Measurements from ENCODE around the gene ZNF81. TPM values are rescaled to one million over a fixed set of nuclear protein-coding genes. Genes with fewer than 3 reads are reported as not detected.
"Not testable (repeated sequence)": the region's sequence is repeated elsewhere in the genome, so short reads cannot be mapped to it uniquely, and the experiment has no call there.

The ZNF81 gene
- total RNA-seq, 4 donors from 2014 or later, result 1.00 to 4.3 (median 3.3) TPM

DNA sequence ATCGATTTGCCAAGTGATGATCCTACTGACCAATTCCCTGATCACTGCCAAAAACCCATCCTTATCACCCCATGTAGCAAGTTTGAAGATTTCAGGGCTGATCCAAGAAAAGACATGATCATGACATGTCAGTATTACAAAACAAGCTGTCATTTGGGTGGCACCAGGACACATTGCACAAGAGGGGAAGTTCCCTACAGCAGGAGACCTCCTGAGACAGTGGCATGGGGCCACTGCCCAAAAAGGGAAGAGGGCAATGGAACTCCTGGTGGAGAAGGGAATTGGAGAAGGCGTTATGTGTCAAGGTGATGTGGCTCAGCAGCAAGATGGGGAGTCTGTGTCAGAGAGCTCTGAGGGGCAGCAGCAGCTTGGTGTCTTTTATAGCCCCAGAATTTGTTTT lies 123.7 kb downstream of the ZNF81 start:
- TF ChIP-seq POLR2A (IDR thresholded peaks at IDR 0.05), result no peak
- TF ChIP-seq, protein P1, sequence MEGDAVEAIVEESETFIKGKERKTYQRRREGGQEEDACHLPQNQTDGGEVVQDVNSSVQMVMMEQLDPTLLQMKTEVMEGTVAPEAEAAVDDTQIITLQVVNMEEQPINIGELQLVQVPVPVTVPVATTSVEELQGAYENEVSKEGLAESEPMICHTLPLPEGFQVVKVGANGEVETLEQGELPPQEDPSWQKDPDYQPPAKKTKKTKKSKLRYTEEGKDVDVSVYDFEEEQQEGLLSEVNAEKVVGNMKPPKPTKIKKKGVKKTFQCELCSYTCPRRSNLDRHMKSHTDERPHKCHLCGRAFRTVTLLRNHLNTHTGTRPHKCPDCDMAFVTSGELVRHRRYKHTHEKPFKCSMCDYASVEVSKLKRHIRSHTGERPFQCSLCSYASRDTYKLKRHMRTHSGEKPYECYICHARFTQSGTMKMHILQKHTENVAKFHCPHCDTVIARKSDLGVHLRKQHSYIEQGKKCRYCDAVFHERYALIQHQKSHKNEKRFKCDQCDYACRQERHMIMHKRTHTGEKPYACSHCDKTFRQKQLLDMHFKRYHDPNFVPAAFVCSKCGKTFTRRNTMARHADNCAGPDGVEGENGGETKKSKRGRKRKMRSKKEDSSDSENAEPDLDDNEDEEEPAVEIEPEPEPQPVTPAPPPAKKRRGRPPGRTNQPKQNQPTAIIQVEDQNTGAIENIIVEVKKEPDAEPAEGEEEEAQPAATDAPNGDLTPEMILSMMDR (IDR thresholded peaks at IDR 0.05 in 4 of 5, conservative IDR thresholded peaks at IDR 0.05 in 1 of 5), result no peak
- intact Hi-C loops (cut with DNase I; ENCODE audit: low total_unique reads) (no loop called here), in situ Hi-C loops (cut with MboI; ENCODE audit: low sequenced_read_pairs in 4 of 4) (loop anchor here in 1 of 4 donors (10.0 kb wide), 1 partner anchor 66 kb away; no protein-coding TSS in a partner anchor)
- H3K36me3 ChIP-seq, result no peaks in the 10 kb centered on the region
- DNase-seq, result no peak
- no peaks in the 10 kb centered on the region for H3K4me1 ChIP-seq
- H3K9me3 ChIP-seq, result no peaks in the 10 kb centered on the region
- no peak overlapping the region for H3K4me3 ChIP-seq
- ATAC-seq, result no peak
- H3K27me3 ChIP-seq, result no peaks in the 10 kb centered on the region
- H3K27ac ChIP-seq, result no peak overlapping the region

DNA sequence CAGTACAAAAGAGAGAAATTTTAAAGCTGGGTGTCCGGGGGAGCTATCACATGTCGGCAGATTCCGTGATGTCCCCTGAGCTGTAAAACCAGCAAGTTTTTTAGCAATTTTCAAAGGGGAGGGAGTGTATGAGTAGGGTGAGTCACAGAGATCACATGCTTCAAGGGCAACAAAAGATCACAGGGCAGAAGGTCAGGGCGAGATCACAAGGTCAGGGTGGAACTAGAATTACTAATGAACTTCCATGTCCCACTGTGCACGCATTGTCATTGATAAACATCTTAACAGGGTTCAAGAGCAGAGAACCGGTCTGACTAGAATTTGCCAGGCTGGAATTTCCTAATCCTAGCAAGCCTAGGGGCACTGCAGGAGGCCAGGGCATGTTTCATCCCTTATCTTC lies 125.1 kb downstream of the ZNF81 start:
- intact Hi-C loops (cut with DNase I; ENCODE audit: low total_unique reads); H3K4me3 ChIP-seq; ATAC-seq; H3K27ac ChIP-seq; DNase-seq; H3K9me3 ChIP-seq; H3K27me3 ChIP-seq; H3K36me3 ChIP-seq; H3K4me1 ChIP-seq: not testable (repeated sequence)
- in situ Hi-C loops (cut with MboI; ENCODE audit: low sequenced_read_pairs in 4 of 4), result loop anchor here in 1 of 4 donors (10.0 kb wide), 1 partner anchor 67 kb away; no protein-coding TSS in a partner anchor

DNA sequence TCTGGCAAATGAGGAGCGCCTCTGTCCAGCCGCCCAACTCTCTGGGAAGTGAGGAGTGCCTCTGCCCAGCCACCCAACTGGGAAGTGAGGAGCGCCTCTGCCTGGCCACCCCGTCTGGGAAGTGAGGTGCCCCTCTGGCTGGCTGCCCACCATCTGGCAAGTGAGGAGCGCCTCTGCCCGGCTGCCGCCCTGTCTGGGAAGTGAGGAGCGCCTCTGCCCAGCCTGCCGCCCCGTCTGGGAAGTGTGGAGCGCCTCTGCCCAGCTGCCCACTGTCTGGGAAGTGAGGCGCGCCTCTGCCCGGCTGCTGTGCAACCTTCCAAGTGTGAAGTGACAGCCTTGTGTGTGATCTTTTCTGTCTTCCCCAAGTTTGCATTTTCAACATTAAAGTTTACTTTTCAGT lies 128.8 kb downstream of the ZNF81 start:
- ATAC-seq; intact Hi-C loops (cut with DNase I; ENCODE audit: low total_unique reads): not testable (repeated sequence)
- in situ Hi-C loops (cut with MboI; ENCODE audit: low sequenced_read_pairs in 4 of 4), result loop anchor here in 1 of 4 donors (10.0 kb wide), 1 partner anchor 71 kb away; no protein-coding TSS in a partner anchor

More for the DNA sequence above, 128.8 kb downstream of the ZNF81 start:
- H3K27me3 ChIP-seq, H3K4me3 ChIP-seq, H3K27ac ChIP-seq, DNase-seq, H3K36me3 ChIP-seq, H3K9me3 ChIP-seq, H3K4me1 ChIP-seq: not testable (repeated sequence)

Other genes starting within 250 kb of the ZNF81 start
- gene SYN1, start 217.0 kb upstream of the ZNF81 start, total RNA-seq, result under 1 TPM in 2 of 4 donors, not detected in 2; 0.22 to 0.36 TPM
- 1 to 10 TPM in 2 of 4 donors, under 1 TPM in 1, not detected in 1; 0.51 to 3.8 (median 3.3) TPM for gene CFP, start 207.0 kb upstream of the ZNF81 start, total RNA-seq
- gene ELK1, start 186.3 kb upstream of the ZNF81 start, total RNA-seq, result 10 to 100 TPM; 35.0 to 65.6 (median 58.8) TPM
- gene UXT, start 177.7 kb upstream of the ZNF81 start, total RNA-seq, result 100 to 1,000 TPM in 2 of 4 donors, 10 to 100 TPM in 2; 92.3 to 153 (median 109) TPM
- 1 to 10 TPM; 1.4 to 2.2 (median 2.0) TPM for gene ZNF182, start 167.1 kb downstream of the ZNF81 start, total RNA-seq
- gene SPACA5, start 170.1 kb downstream of the ZNF81 start, total RNA-seq, result not detected
- under 1 TPM; 0.18 to 0.82 (median 0.59) TPM for gene ZNF630, start 234.7 kb downstream of the ZNF81 start, total RNA-seq

All from gastrocnemius medialis (tissue), 4 donors.